ENCODE measurements around the gene NUDCD2.

GRCh38 chr5:163404364-163405173 lies 55.3 kb downstream of the NUDCD2 start:
- TF ChIP-seq POLR2A (IDR thresholded peaks at IDR 0.05; ENCODE audit: low read length) (no peak), GATA1 (IDR thresholded peaks at IDR 0.05; ENCODE audit: low read depth, low read length) (no peak)

All from erythroblast (primary cell).